ENCODE results near the gene TMEM132A. TPM values are rescaled to one million over a fixed set of nuclear protein-coding genes. Genes with fewer than 3 reads are reported as not detected.

The TMEM132A gene
- total RNA-seq, 1 experiment from 2014 or later = 114 TPM

DNA sequence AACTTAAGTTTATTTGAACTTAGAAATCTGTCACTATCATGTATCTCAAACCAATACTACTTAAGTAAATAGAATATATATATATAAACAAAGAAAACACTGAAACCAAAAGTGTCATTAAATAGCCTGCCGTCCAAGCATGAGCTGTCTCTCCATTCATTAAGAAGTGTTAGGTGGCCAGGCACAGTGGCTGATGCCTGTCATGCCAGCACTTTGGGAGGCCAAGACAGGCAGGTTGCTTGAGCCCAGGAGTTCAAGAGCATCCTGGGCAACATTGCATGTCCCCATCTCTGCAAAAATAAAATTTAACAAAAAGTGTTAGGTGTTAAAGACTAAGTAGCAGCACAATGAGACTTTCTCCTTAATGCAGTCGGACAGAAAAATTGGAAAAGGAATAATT is 61.2 kb downstream of the TMEM132A start:
- ChIA-PET POLR2A (interaction anchor here (0.7 kb wide), 1 partner anchor 78 kb away, joined by 4 read pairs; no protein-coding TSS in a partner anchor), CTCF (interaction anchor here (2.0 kb wide), 1 partner anchor 15 kb away, joined by 5 read pairs; no protein-coding TSS in a partner anchor)
- H3K36me3 Mint-ChIP-seq = no peaks in the 10 kb centered on the region
- DNase-seq (ENCODE audit: low spot score) (no peak), ATAC-seq (no peak)
- H3K4me1 Mint-ChIP-seq = no peaks in the 10 kb centered on the region
- H3K27ac Mint-ChIP-seq = no peak overlapping the region
- TF ChIP-seq SMAD4 (CRISPR knock-in tag; IDR thresholded peaks at IDR 0.05) (no peak), MYBL2 (CRISPR knock-in tag; IDR thresholded peaks at IDR 0.05) (no peak), NR3C1 (CRISPR knock-in tag; conservative IDR thresholded peaks at IDR 0.05; ENCODE audit: low read depth) (no peak), SOX15 (CRISPR knock-in tag; IDR thresholded peaks at IDR 0.05) (no peak), PRRX2 (CRISPR knock-in tag; IDR thresholded peaks at IDR 0.05) (no peak), ZNF416 (CRISPR knock-in tag; IDR thresholded peaks at IDR 0.05) (no peak), NFYB (CRISPR knock-in tag; conservative IDR thresholded peaks at IDR 0.05; ENCODE audit: low read depth) (no peak), FOXJ3 (CRISPR knock-in tag; IDR thresholded peaks at IDR 0.05; ENCODE audit: borderline replicate concordance) (no peak), RELA (CRISPR knock-in tag; IDR thresholded peaks at IDR 0.05; ENCODE audit: borderline replicate concordance) (no peak), ZNF423 (CRISPR knock-in tag; IDR thresholded peaks at IDR 0.05) (no peak), ZNF317 (CRISPR knock-in tag; IDR thresholded peaks at IDR 0.05; ENCODE audit: borderline replicate concordance, low read depth) (no peak)
- TF ChIP-seq, protein P1, sequence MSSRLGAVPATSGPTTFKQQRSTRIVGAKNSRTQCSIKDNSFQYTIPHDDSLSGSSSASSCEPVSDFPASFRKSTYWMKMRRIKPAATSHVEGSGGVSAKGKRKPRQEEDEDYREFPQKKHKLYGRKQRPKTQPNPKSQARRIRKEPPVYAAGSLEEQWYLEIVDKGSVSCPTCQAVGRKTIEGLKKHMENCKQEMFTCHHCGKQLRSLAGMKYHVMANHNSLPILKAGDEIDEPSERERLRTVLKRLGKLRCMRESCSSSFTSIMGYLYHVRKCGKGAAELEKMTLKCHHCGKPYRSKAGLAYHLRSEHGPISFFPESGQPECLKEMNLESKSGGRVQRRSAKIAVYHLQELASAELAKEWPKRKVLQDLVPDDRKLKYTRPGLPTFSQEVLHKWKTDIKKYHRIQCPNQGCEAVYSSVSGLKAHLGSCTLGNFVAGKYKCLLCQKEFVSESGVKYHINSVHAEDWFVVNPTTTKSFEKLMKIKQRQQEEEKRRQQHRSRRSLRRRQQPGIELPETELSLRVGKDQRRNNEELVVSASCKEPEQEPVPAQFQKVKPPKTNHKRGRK (CRISPR knock-in tag; IDR thresholded peaks at IDR 0.05; ENCODE audit: borderline replicate concordance) = no peak
- TF ChIP-seq, protein P2, sequence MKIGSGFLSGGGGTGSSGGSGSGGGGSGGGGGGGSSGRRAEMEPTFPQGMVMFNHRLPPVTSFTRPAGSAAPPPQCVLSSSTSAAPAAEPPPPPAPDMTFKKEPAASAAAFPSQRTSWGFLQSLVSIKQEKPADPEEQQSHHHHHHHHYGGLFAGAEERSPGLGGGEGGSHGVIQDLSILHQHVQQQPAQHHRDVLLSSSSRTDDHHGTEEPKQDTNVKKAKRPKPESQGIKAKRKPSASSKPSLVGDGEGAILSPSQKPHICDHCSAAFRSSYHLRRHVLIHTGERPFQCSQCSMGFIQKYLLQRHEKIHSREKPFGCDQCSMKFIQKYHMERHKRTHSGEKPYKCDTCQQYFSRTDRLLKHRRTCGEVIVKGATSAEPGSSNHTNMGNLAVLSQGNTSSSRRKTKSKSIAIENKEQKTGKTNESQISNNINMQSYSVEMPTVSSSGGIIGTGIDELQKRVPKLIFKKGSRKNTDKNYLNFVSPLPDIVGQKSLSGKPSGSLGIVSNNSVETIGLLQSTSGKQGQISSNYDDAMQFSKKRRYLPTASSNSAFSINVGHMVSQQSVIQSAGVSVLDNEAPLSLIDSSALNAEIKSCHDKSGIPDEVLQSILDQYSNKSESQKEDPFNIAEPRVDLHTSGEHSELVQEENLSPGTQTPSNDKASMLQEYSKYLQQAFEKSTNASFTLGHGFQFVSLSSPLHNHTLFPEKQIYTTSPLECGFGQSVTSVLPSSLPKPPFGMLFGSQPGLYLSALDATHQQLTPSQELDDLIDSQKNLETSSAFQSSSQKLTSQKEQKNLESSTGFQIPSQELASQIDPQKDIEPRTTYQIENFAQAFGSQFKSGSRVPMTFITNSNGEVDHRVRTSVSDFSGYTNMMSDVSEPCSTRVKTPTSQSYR (CRISPR knock-in tag; IDR thresholded peaks at IDR 0.05) = no peak
- TF ChIP-seq, protein P3, sequence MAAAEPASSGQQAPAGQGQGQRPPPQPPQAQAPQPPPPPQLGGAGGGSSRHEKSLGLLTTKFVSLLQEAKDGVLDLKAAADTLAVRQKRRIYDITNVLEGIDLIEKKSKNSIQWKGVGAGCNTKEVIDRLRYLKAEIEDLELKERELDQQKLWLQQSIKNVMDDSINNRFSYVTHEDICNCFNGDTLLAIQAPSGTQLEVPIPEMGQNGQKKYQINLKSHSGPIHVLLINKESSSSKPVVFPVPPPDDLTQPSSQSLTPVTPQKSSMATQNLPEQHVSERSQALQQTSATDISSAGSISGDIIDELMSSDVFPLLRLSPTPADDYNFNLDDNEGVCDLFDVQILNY (CRISPR knock-in tag; IDR thresholded peaks at IDR 0.05) = no peak
- TF ChIP-seq, protein P4, sequence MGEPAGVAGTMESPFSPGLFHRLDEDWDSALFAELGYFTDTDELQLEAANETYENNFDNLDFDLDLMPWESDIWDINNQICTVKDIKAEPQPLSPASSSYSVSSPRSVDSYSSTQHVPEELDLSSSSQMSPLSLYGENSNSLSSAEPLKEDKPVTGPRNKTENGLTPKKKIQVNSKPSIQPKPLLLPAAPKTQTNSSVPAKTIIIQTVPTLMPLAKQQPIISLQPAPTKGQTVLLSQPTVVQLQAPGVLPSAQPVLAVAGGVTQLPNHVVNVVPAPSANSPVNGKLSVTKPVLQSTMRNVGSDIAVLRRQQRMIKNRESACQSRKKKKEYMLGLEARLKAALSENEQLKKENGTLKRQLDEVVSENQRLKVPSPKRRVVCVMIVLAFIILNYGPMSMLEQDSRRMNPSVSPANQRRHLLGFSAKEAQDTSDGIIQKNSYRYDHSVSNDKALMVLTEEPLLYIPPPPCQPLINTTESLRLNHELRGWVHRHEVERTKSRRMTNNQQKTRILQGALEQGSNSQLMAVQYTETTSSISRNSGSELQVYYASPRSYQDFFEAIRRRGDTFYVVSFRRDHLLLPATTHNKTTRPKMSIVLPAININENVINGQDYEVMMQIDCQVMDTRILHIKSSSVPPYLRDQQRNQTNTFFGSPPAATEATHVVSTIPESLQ (CRISPR knock-in tag; IDR thresholded peaks at IDR 0.05) = no peak
- TF ChIP-seq, protein P5, sequence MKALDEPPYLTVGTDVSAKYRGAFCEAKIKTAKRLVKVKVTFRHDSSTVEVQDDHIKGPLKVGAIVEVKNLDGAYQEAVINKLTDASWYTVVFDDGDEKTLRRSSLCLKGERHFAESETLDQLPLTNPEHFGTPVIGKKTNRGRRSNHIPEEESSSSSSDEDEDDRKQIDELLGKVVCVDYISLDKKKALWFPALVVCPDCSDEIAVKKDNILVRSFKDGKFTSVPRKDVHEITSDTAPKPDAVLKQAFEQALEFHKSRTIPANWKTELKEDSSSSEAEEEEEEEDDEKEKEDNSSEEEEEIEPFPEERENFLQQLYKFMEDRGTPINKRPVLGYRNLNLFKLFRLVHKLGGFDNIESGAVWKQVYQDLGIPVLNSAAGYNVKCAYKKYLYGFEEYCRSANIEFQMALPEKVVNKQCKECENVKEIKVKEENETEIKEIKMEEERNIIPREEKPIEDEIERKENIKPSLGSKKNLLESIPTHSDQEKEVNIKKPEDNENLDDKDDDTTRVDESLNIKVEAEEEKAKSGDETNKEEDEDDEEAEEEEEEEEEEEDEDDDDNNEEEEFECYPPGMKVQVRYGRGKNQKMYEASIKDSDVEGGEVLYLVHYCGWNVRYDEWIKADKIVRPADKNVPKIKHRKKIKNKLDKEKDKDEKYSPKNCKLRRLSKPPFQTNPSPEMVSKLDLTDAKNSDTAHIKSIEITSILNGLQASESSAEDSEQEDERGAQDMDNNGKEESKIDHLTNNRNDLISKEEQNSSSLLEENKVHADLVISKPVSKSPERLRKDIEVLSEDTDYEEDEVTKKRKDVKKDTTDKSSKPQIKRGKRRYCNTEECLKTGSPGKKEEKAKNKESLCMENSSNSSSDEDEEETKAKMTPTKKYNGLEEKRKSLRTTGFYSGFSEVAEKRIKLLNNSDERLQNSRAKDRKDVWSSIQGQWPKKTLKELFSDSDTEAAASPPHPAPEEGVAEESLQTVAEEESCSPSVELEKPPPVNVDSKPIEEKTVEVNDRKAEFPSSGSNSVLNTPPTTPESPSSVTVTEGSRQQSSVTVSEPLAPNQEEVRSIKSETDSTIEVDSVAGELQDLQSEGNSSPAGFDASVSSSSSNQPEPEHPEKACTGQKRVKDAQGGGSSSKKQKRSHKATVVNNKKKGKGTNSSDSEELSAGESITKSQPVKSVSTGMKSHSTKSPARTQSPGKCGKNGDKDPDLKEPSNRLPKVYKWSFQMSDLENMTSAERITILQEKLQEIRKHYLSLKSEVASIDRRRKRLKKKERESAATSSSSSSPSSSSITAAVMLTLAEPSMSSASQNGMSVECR (CRISPR knock-in tag; IDR thresholded peaks at IDR 0.05; ENCODE audit: borderline replicate concordance) = no peak
- TF ChIP-seq, protein P6, sequence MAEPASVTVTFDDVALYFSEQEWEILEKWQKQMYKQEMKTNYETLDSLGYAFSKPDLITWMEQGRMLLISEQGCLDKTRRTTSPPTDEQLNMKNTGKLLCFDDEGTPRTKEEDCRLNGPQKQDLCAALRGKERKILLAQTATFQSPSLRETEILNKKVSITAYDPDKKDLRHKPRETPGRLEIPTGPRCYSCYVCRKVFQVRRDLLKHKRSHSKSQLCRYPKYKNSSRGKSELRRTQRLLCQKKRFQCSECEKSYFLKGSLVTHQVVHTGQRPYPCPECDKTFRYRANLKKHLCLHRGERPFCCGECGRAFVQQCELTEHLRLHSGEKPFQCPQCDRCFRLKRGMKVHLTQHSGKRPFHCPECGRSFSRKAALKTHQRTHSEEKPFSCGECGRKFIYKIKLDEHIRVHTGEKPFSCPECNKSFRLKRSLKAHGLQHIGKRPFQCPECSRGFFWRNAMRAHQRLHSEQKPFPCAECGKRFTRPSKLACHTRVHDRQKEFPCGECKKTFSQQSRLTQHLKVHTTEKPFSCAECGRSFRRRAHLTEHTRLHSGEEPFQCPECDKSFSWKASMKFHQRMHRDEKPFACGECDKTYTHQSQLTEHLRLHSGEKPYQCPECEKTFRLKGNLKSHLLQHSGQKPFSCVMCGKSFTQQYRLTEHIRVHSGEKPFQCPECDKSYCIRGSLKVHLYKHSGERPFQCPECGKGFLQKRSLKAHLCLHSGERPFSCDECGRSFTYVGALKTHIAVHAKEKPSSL (CRISPR knock-in tag; conservative IDR thresholded peaks at IDR 0.05) = no peak
- TF ChIP-seq, protein P7, sequence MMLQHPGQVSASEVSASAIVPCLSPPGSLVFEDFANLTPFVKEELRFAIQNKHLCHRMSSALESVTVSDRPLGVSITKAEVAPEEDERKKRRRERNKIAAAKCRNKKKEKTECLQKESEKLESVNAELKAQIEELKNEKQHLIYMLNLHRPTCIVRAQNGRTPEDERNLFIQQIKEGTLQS (CRISPR knock-in tag; conservative IDR thresholded peaks at IDR 0.05) = no peak
- H3K9me3 Mint-ChIP-seq = no peaks in the 10 kb centered on the region
- H3K27me3 Mint-ChIP-seq (ENCODE audit: low read depth) = no peaks in the 10 kb centered on the region; the same call in none of the 2 replicates
- no peak overlapping the region for H3K4me3 Mint-ChIP-seq
